ENCODE results near the gene SORCS2. TPM values are rescaled to one million over a fixed set of nuclear protein-coding genes. Genes with fewer than 3 reads are reported as not detected.

Gene SORCS2
- polyA plus RNA-seq, 3 donors = 0.46 to 0.55 TPM; not detected in 1

GRCh38 chr4:7232061-7232650 lies 39.8 kb downstream of the SORCS2 start:
- no peaks in the 10 kb centered on the region for H3K36me3 Mint-ChIP-seq
- Histone ChIP-seq H3K27ac (ENCODE audit: low read depth in 1 of 2, low read length in 2 of 2) (no peak overlapping the region), H3K9ac (ENCODE audit: insufficient read depth, low read length, poor library complexity, severe bottlenecking) (no peak overlapping the region), H4K20me1 (ENCODE audit: insufficient read depth, low read length) (no peaks in the 10 kb centered on the region), H3K4me3 (replicated peaks in 1 of 3; ENCODE audit: low read depth in 2 of 3, low read length in 3 of 3) (no peak overlapping the region), H3K36me3 (replicated peaks in 1 of 2; ENCODE audit: control insufficient read depth in 1 of 2, insufficient read depth in 2 of 2, low read length in 2 of 2) (no peaks in the 10 kb centered on the region), H3K79me2 (ENCODE audit: insufficient read depth, low read length) (no peaks in the 10 kb centered on the region), H3K4me1 (ENCODE audit: control insufficient read depth in 1 of 2, insufficient read depth in 2 of 2, low read length in 2 of 2) (no peaks in the 10 kb centered on the region), H3K27me3 (ENCODE audit: control insufficient read depth in 2 of 2, insufficient read depth in 2 of 2, low read length in 2 of 2) (no peaks in the 10 kb centered on the region), H3K4me2 (replicated peaks; ENCODE audit: extremely low read depth, low read length, poor library complexity, severe bottlenecking) (no peak overlapping the region), H3K9me3 (replicated peaks in 1 of 2; ENCODE audit: control insufficient read depth in 1 of 2, insufficient read depth in 1 of 2, low read length in 2 of 2) (no peaks in the 10 kb centered on the region), H2AFZ (ENCODE audit: insufficient read depth, low read depth, low read length, poor library complexity, severe bottlenecking) (no peak overlapping the region)
- intact Hi-C loops (cut with micrococcal nuclease) = no loop called here
- H3K27ac Mint-ChIP-seq = no peak overlapping the region
- no peak for DNase-seq
- no peak for TF ChIP-seq CTCF (IDR thresholded peaks at IDR 0.05)
- H3K27me3 Mint-ChIP-seq (ENCODE audit: low read depth in 3 of 3) = peaks cover 2 to 9% (median 5%) of the 10 kb centered on the region in 3 donors
- H3K9me3 Mint-ChIP-seq = peaks cover 0 to 1% (median 0%) of the 10 kb centered on the region in 7 donors
- H3K4me3 Mint-ChIP-seq = no peak overlapping the region
- no peaks in the 10 kb centered on the region for H3K4me1 Mint-ChIP-seq
- 92% methylated on average over 18 of the region's 18 CpGs for WGBS (ENCODE audit: insufficient coverage)

- H3K27ac Mint-ChIP-seq = no peak overlapping the region
- peaks cover 0 to 9% (median 2%) of the 10 kb centered on the region in 3 donors for H3K27me3 Mint-ChIP-seq (ENCODE audit: low read depth in 3 of 3)
- intact Hi-C loops (cut with micrococcal nuclease) = no loop called here
- H3K79me2 ChIP-seq (ENCODE audit: insufficient read depth, low read length) = no peaks in the 10 kb centered on the region
- no peak overlapping the region for H3K9ac ChIP-seq (ENCODE audit: insufficient read depth, low read length, poor library complexity, severe bottlenecking)
- peaks cover 0 to 4% (median under 1%) of the 10 kb centered on the region in 7 donors for H3K9me3 Mint-ChIP-seq
- WGBS (ENCODE audit: insufficient coverage) = 82% methylated on average over 17 of the region's 18 CpGs
- no peaks in the 10 kb centered on the region for H3K27me3 ChIP-seq (ENCODE audit: control insufficient read depth in 2 of 2, insufficient read depth in 2 of 2, low read length in 2 of 2)
- H3K4me1 ChIP-seq (ENCODE audit: control insufficient read depth in 1 of 2, insufficient read depth in 2 of 2, low read length in 2 of 2) = no peaks in the 10 kb centered on the region
- no peak overlapping the region for H2AFZ ChIP-seq (ENCODE audit: insufficient read depth, low read depth, low read length, poor library complexity, severe bottlenecking)
- no peaks in the 10 kb centered on the region for H3K4me1 Mint-ChIP-seq
- H4K20me1 ChIP-seq (ENCODE audit: insufficient read depth, low read length) = no peaks in the 10 kb centered on the region
- TF ChIP-seq CTCF (IDR thresholded peaks at IDR 0.05) = no peak
- H3K4me3 ChIP-seq (replicated peaks in 1 of 3; ENCODE audit: low read depth in 2 of 3, low read length in 3 of 3) = no peak overlapping the region
- no peak overlapping the region for H3K27ac ChIP-seq (ENCODE audit: low read depth in 1 of 2, low read length in 2 of 2)
- no peak for DNase-seq
- H3K36me3 ChIP-seq (replicated peaks in 1 of 2; ENCODE audit: control insufficient read depth in 1 of 2, insufficient read depth in 2 of 2, low read length in 2 of 2) = no peaks in the 10 kb centered on the region
- no peaks in the 10 kb centered on the region for H3K36me3 Mint-ChIP-seq
- no peak overlapping the region for H3K4me2 ChIP-seq (replicated peaks; ENCODE audit: extremely low read depth, low read length, poor library complexity, severe bottlenecking)
- no peak overlapping the region for H3K4me3 Mint-ChIP-seq
- H3K9me3 ChIP-seq (replicated peaks in 1 of 2; ENCODE audit: control insufficient read depth in 1 of 2, insufficient read depth in 1 of 2, low read length in 2 of 2) = peaks cover 0 to under 1% of the 10 kb centered on the region in 2 donors
Measured at GRCh38 chr4:7233006-7233580, 40.8 kb downstream of the SORCS2 start.

All from CD14-positive monocyte (primary cell).